Stimulated activated CD4-positive, alpha-beta T cell treated with anti-CD3 and anti-CD28 coated beads, Interleukin-15, amount 100 ng/mL, for 1 hour (primary cell): Measurements from ENCODE around the gene PLA2G2C.

Source experiments
- DNase-seq, 2 donors: peaks; one replicate each; pipeline ENCODE4 v3.0.0-alpha.2; 2020; ENCODE audit warnings: low read depth in 1 of 2, low spot score in 1 of 2

The PLA2G2C gene

GRCh38 chr1:20158358-20159070, 27.8 kb downstream of the PLA2G2C start:
- no peak for DNase-seq

GRCh38 chr1:20154301-20154831, 32.0 kb downstream of the PLA2G2C start:
- no peak for DNase-seq

- no peak for DNase-seq
Observed at GRCh38 chr1:20153000-20153418, 33.3 kb downstream of the PLA2G2C start.

- no peak for DNase-seq
Observed at GRCh38 chr1:20152599-20152930, 33.8 kb downstream of the PLA2G2C start.

GRCh38 chr1:20151906-20152598, 34.3 kb downstream of the PLA2G2C start:
- DNase-seq: peak; percentile 56 to 65

- no peak for DNase-seq
Observed at GRCh38 chr1:20150969-20151368, 35.3 kb downstream of the PLA2G2C start.

GRCh38 chr1:20150326-20150705, 36.0 kb downstream of the PLA2G2C start:
- no peak for DNase-seq

GRCh38 chr1:20149601-20150325, 36.6 kb downstream of the PLA2G2C start:
- no peak for DNase-seq

- DNase-seq: no peak
Observed at GRCh38 chr1:20148571-20149500, 37.5 kb downstream of the PLA2G2C start.

- DNase-seq: no peak
Observed at GRCh38 chr1:20147846-20148570, 38.3 kb downstream of the PLA2G2C start.

GRCh38 chr1:20143734-20144565, 42.4 kb downstream of the PLA2G2C start:
- no peak for DNase-seq

GRCh38 chr1:20143318-20143717, 43.0 kb downstream of the PLA2G2C start:
- DNase-seq: no peak

GRCh38 chr1:20142001-20142710, 44.2 kb downstream of the PLA2G2C start:
- no peak for DNase-seq

GRCh38 chr1:20141466-20141865, 44.9 kb downstream of the PLA2G2C start:
- no peak for DNase-seq

GRCh38 chr1:20141001-20141400, 45.3 kb downstream of the PLA2G2C start:
- DNase-seq: no peak

GRCh38 chr1:20139776-20140612, 46.3 kb downstream of the PLA2G2C start:
- no peak for DNase-seq

GRCh38 chr1:20138961-20139550, 47.3 kb downstream of the PLA2G2C start, which contains the start of gene PLA2G2F:
Gene PLA2G2F (plus strand): TSS chr1:20139323. CDS start chr1:20139428, 105 bp downstream.
- no peak for DNase-seq
